ENCODE measurements around the gene FCRL2.

The FCRL2 gene

GRCh38 chr1:157696966-157697628 lies 79.8 kb downstream of the FCRL2 start:
- Histone ChIP-seq H3K4me3 (ENCODE audit: low read depth, low read length) (no peak overlapping the region), H3K27me3 (replicated peaks) (no peaks in the 10 kb centered on the region), H3K36me3 (replicated peaks) (no peaks in the 10 kb centered on the region), H3K27ac (no peak overlapping the region)
- in situ Hi-C loops (cut with HindIII; ENCODE audit: low pct_ligation_motif_present, low sequenced_read_pairs) = no loop called here
- TF ChIP-seq CTCF (IDR thresholded peaks at IDR 0.05; ENCODE audit: low read depth, low read length, missing control alignments) = no peak
- no peak for DNase-seq

Data from brain microvascular endothelial cell (primary cell).